HG02852 (cell line): ENCODE results near the gene PBX1.
A peak's percentile ranks its signal among the peaks of the same experiment; 100 is the strongest.

Source experiments
- ATAC-seq: cut with Tn5 transposase; IDR thresholded peaks from one replicate; pipeline ENCODE4 v1.9.1; 2021; ENCODE audit warnings: mild to moderate bottlenecking, moderate library complexity; ENCODE audit not compliant: unreplicated experiment

Gene PBX1

DNA sequence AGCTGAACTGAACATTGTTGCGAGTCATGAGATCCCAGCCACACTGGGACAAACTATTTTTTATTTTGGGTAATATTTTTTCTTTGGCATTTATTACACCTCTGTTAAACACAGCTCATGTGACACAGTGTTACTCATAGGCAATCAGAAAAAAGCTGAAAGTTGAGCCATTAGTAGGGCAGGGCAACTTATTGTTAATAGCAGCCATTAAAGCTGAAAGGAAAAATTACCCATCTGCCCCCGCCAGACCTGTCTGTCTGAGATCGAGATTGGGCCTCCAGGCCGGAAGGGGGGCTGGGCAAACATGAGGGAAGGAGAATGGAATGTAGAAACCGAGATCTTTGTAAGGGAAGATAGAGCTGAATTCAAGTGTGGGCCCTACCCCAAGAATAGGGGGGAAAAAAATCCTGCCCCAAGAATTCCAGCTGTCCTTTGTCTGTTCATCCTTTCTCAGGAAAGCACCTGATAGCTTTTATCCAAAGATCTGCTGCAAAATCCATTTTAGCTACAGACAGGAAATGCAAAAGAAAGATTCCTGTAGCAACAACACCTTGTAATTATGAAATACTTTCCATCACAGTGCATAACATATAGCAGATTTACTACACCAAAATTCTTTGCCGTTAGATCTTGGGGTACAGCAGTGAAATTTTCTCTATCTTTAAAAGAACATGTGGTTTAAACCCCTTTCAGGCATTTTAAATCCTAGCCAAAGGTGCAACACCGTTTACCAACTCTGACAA is 212.8 kb downstream of the PBX1 start:
- ATAC-seq: no peak

DNA sequence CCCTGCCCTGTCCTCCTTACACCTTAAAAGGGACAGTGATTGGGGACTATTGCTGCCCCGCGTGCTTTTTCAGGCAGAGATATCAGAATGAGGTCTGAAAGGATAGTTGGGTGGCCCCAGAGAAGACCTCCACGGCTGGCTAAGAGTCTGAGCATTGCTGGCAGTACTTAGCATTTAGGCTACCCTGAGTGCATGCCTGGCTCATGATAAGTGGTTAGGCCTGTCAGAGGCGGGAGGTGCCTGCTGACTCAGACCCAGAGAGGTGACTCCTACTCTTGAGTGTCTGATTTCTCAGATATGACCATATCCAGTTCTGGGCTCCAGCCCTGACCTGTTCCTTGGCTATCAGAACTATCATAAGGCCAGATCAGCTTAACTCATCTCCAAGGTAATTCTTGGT is 213.7 kb downstream of the PBX1 start:
- peak; percentile 94 for ATAC-seq

DNA sequence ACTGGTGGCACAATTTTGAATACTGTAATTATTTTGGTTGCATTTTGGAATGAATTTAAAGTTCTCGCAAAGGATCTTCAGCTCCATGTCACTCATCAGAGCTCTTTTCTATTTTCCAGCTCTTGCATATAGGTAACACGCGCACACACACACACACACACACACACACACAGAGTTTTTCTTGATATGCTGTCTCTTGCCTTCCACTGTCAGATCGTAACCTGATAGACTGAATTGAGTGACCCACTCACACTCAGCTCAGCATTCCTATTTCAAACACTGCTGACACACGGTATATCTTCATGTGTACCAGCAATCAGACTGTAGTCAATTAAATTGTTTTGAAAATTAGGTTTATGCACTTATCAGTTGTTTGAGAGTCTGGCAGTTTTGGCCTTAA is 214.1 kb downstream of the PBX1 start:
- ATAC-seq: no peak

DNA sequence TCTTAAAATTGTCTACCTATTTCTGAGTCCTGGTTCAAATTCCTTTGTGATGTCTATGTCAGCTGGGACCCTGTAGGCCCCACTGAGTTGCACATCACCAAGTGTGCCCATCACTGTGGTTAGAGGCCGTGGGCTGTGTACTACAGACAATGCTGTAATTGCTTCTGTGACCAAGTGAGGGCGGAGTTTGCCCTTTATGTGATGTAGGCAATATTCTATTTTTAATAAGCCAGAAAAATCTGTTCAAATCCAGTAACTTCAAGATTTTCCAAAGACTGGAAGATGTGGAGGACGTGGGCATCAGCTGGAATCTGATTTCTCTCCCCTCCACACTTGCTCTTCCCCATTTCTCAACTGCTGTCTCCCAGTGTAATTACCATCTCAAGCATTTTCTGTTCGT is 215.4 kb downstream of the PBX1 start:
- no peak for ATAC-seq

DNA sequence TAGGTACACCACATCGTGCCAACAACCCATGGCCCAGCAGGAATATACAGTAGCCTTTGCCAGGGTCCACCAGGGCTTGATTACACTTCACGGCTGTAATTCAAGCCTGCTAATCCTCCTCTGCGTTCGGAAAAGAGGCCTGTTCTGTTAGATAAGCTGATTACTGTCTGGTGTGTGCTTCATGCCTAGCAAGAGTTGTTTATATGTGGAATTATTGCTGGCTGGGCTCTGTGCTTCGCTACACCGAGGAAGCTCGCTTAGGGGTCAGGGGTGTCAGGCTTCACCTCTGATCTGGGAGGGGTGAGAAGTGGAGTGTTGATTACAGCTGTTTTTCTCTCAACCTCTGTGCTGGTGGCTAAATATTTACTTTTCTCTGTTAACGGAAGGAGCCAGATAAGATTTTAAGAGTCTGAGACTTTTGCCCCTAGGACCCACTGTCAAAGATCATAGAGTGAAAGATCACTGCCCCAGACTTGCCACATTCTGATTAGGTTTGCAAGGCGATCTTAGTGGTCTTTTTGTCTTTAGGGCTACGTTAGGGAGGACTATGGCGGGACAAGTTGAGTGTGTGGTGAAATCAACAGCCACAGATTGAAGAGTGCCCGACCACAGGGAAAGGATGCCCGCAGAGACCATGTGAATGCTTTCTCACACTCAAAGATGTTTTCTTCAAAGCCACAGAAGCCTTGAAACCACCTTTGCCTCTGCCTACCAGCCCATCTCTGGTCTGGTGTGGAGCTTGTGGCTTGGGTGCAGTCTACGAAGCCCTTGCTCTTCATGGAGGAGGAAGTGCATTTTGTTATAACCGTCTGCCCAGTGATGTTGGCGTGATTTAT is 216.1 kb downstream of the PBX1 start:
- no peak for ATAC-seq

DNA sequence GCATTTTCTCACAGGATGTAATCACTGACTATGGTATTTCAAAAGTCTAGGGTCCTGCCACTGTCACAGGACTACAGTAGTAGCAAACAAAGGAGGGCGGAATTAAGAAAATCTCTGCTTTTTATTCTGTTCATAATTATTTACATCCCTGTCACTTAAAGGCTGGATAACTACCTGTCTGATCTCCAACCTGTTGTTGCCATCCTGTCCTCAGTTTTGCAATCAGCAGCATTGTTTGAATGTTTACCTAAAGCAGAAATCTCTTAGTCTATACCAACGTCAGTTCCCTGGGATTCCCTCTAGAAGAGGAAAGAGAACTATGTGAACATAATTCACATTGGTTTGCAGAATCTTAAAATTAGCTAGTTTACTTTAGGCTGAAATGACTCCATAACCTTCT is 218.5 kb downstream of the PBX1 start:
- ATAC-seq: no peak

DNA sequence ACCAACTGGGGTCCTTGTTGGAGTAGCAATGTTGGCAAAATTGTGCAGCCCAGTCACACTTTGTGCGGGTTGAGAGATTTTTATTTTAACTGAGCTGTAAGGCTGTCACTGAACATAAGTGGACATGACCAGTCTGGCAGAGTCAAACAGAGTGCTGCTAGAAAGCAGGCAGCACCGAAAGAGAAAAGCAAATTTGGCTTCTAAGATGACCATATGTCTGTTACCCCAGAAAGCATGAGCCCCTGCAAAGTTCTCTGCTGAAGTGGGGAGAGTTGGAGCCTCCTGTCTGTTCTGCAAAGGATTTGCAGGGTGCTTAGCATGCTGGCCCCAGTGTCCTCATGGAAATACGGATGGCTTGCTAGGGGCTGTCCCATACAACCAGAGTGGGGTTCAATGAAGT is 220.4 kb downstream of the PBX1 start:
- ATAC-seq: no peak

DNA sequence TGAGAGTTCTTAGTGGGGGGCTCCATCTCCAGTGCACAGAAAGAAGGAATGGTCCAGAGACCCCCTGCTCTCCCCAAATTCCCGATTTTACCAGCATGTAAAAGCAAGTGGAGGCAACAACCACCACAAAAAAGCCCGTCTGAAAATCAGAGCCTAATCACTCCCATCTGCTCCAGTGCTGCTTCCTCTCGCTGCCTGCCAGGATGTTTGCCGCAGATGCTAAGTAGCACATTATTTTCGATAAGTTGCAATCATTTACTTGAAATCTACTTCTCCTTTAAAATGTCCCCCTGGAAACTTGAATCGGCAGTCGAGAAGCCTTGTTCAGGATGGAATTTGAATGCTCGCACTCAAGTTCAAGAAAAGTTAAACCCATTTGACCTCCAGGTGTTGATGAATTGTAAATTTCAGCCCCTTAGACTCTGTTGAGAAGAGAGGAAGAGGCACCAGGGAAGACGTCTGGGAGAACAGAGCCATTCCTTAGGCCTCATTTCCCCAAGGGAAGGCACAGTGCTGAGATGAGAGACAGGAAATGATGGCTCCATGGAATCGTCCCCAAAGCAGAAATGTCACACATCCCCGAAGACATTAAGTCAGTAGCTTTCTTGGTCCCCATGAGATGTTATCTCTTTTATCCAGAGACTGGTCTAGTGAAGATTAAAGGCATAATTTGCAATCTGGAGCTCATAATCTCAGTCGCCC is 221.3 kb downstream of the PBX1 start:
- ATAC-seq: no peak

DNA sequence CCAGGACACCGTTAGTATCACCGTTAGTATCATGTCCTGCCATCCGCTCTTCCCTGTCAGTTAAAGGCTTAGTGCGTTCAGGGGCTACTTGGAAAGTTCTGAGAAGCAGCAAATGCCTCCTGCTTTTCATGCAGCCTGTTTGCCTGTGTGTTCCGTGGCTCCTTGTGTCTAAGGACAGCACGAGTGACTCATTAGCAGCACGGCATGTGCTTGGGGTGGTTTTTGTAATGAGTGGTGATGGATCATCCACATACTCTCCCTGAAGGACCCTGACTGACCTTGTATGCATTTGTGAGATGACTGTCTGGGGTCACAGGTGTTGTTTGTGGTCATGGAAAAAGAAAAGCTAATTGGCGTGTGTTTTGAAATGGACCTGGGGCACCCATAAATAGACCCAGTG is 221.9 kb downstream of the PBX1 start:
- ATAC-seq: no peak

DNA sequence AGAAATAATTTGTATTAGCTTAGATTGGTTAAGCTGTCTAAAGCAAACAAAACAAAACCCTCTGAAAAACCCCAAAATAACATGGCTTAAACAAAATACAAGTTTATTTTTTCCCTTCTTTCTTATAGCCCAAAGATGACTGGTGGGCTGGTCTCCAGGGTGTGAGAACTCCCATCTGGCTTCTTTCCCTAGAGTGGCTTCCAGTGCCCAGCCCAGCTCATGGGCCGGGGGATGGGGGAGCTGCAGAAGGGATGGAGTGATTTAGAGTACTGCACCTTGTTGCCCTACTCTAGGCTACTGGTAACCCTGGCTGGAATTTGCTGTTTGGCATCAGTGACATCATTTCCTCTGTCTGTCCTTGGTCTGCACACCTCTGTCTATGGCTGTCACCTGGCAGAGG is 223.0 kb downstream of the PBX1 start:
- ATAC-seq: no peak

DNA sequence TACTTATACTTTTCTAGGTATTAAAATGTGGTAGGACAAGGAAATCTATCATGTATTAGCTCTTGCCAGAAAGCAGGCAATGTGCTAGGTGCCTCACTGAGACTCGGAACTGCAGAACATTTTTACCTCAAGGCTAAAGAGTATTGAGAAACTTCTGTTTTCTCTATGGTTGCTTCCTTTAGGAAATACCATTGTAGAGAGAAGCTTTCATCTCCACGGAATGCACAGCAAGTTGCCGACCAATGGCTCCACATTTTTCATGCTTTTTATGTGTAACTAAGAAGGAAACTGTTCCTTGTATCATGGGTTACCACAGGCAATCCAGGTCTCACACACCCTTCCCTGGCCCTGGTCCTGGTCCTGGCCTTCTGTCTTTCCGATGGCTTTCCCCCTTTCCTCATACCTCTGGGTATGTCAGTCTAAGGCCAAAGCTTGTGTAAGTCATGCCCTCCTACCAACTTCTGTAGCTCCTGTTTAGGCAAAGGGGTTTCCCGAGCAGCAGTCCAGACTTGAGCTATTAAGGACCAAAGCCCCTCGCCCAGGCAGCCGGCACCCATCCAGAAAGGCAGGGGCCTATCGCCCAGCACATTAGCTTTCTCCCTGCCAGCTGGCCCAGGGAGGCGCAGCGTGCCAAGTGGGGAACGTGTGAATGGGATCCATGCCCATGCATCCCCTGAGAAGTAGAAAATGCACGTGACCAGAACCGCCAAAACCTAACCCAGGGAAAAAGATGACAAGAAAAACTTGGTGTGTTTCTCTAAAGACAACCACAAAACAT is 225.0 kb downstream of the PBX1 start:
- ATAC-seq: no peak

DNA sequence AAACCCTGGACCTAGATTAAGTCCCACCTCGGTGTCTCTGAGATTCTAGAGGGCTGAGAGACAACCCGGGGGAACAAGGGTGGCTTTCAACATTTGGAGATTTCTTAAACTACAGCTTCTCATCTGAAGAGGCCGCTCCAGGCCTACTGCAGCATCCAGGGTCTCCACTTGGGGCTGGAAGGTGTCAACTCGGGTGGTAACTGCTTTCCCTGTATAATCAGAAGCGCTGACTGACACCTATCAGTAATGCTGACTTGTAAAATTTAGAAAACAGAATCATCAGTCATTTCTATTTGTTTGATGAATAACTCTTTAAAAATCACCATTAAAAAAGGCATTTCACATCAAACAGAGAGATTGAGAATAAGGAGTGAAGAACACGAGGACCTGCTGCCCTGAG is 226.0 kb downstream of the PBX1 start:
- ATAC-seq: no peak

DNA sequence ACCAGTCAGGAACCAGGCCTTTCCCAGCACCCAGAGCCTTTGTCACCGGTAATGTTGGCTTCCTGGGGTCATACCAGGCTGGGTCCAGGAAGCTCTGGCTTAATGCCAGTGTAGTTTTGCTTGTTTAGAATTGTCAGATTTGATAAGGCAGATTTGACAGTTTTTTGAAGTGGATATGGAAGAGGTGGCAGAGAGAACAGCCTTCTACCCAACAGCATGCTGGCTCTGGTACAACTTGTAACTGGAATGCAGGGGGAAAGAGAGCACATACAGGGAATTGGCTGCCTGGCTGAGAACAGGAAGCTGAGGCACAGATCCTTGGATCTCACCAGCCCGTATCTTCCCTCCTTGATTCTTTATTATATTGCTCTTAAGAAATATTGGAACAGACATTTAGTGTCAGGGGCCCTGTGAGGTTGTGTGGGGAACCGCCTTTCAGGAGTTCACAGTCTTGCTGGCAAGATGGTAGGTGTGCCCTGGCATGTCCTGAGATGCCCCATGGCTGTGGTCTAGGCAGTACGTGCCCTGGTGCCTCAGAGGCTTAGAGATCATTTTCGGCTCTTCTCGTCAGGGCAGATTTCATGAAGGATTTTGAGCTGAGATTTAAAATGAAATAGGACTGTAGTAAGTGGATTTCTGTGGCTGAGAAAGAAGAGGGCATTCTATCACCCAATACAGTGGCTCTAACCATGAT is 227.0 kb downstream of the PBX1 start:
- ATAC-seq: no peak

DNA sequence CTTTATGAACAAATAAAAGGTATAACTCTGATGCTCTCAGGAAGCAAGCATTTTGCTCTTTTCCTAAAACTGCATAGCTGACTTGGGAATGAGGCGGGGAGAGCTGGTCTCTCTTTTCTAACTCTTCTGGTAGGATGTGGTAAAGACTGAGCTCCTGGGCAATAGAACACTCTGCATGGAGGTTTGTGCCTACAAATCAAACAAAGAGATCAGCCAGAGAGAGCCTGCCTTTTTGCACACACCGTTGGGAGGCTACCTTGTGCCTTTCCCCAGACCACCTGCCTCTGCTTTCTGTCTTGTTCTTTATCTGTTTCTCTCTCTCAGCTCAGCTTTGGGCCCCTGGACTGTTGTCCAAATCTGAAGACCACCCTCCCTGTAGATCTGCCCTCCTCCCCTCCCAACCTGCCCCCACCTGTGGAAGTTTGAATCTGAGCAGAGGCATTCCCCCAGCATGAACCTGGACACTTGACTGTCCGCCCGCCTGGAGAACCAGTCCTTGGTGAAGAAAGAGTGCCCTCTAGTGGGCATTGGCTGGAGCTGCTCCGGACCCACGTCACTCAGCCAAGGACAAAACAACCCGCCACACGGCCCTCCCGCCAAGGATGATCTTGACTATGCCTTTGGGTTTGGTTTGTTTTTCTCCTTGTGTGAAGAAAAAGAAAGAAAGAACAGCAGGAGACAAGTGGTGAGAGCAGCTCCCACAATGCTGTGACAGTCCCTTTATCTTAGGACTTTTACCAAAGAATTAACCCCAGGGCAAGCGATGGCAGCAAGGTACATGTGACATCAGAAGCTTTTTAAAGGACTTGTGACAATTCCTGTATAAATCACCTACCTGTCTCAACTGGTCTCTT is 228.2 kb downstream of the PBX1 start:
- peak; percentile 98 for ATAC-seq

DNA sequence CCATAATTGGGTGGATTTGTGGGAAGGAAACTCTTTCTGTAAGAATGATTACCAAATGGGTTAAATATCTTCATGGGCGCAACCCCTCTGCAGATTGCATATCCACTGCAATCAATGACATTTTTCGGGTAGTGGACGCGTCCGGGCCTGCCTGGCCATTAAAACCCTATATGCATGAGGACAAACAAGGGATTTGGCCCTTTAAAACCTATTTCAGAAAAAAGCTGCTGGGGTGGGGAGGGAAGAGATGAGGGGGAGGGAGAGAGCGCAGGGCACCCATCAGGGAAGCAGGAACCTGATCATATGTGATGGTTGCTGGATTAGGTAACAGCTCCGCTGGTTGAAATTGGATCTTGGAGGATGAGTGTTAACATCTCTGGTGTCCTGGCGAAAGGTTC is 228.8 kb downstream of the PBX1 start:
- no peak for ATAC-seq

DNA sequence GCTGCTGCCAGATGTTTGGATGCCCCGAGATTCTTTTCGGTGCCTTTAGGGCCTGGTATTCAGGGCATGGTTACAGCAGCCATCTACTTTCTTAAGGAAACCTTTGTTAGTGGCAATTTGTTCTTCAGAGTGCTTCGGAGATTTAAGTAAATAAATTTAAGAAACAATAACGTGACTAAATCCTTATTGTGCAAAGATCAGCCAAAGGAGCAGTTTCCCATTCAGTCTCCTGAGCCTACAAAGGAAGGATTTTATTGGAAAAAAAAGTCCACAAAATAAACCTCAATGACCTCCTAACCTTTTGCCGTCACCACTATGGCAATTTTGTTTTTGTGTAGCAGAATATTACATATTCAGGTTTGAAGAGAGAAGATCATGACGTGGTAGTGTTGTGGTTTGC is 231.1 kb downstream of the PBX1 start:
- no peak for ATAC-seq

DNA sequence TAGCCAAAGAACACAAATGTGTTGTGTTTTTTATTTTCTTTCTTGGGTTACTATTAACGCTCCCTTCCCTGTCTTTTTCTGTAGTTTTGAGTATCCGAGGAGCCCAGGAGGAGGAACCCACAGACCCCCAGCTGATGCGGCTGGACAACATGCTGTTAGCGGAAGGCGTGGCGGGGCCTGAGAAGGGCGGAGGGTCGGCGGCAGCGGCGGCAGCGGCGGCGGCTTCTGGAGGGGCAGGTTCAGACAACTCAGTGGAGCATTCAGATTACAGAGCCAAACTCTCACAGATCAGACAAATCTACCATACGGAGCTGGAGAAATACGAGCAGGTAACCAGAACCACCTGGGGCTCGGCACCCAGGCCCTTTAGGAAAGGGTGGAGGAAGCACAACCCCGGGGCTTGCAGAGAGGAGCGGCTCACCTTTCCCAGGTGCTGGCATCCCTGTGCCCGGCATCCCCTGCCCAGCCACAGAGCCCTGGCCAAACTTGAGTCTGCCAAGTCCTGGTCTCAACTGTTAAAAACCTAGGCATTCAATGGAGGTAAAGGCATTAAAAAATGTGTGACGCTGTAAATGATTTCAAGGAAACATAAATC is 233.5 kb downstream of the PBX1 start:
- no peak for ATAC-seq

DNA sequence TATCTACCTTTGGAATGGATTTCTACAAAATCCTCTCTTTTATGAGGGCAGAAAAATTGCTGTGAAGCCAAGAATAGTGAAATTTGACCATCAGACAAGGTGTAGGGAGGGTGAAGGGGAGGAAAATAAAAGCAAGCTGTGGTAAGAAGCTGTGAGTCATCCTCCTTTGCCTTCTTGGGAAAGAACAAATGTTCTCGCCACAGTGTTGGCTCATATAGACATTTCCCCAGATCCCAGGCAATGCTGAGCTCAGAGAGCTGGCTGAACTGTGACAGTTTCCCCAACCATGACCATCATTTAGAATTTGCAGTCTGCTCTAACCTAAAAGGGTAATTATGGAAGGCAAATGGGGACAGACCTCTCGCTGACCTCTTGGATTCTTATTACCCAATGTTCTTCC is 235.4 kb downstream of the PBX1 start:
- ATAC-seq: no peak

DNA sequence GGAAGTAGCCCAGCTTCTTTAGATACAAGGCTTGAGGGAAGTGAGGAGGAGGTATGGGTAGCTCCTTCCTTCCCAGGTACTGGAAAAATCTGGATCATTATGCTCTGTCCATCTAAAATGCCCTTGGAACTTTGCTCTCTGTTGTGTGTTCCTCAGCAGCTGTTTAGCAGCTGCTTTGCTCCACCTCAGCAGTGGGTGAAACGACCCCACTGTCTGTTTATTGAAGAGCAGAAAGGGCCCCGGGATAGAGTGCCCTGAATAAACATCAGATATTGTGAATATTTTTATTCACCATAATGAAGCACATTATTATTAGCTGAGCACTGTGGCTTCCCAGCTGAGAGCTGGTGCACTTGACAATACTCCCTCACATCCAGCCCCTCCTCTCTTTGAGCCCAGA is 237.9 kb downstream of the PBX1 start:
- no peak for ATAC-seq
